Measurements from ENCODE around the gene UBTD2.

UBTD2 gene

DNA sequence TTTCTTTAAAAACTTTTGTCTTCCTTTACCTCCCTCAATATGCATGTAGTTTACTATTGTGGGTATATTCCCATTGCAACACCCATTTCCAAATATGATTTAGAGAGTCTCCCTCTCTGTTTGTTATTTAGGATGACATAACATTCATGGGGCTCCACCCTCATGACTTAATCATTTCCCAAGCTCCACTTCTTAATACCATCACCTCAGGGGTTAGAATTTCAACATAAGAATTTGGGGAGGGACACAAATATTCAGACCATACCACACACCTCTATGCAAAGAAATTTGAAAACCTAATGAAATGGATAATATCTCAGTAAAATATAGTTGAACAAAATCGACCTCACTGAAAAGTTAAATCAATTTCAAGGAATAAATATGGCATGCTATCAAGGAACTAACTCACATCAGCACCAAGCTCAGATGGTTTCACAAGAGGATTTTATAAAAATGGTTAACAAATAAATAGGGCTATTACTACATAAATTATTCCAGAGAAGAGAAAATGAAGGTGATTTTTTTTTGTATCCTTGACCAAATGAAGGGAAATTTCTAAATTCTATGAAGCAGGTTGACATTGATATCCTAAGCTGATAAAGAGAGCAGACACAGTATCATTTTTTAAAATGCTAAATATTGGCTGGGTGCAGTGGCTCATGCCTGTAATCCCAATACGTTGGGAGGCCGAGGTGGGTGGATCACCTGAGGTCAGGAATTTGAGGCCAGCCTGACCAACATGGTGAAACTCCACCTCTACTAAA is 20.2 kb upstream of the UBTD2 start:
- H3K4me3 ChIP-seq (ENCODE audit: low read depth, low read length) = no peak overlapping the region
- TF ChIP-seq, protein P1, sequence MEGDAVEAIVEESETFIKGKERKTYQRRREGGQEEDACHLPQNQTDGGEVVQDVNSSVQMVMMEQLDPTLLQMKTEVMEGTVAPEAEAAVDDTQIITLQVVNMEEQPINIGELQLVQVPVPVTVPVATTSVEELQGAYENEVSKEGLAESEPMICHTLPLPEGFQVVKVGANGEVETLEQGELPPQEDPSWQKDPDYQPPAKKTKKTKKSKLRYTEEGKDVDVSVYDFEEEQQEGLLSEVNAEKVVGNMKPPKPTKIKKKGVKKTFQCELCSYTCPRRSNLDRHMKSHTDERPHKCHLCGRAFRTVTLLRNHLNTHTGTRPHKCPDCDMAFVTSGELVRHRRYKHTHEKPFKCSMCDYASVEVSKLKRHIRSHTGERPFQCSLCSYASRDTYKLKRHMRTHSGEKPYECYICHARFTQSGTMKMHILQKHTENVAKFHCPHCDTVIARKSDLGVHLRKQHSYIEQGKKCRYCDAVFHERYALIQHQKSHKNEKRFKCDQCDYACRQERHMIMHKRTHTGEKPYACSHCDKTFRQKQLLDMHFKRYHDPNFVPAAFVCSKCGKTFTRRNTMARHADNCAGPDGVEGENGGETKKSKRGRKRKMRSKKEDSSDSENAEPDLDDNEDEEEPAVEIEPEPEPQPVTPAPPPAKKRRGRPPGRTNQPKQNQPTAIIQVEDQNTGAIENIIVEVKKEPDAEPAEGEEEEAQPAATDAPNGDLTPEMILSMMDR (conservative IDR thresholded peaks at IDR 0.05; ENCODE audit: low read depth, low read length) = no peak
- peak; percentile 37 for DNase-seq (ENCODE audit: low read depth)

DNA sequence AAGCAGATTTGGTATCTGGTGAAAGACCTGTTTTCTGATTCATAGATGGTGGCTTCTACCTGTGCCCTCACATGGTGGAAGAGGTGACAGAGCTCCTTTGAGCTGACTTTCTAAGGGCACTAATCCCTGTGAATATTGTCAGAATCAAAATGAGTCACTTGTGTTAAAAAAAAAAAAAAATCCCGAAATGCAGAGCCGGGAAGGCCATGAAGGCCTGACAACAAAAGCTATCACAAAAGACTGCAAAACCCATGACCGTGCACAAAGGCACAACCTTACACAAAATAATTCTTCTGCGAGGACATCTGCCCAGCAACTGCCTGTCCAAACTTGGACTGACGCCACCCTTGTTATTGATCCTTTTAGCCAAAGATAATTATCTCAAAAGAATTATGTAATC is 19.6 kb upstream of the UBTD2 start:
- DNase-seq (ENCODE audit: low read depth) = no peak
- H3K4me3 ChIP-seq (ENCODE audit: low read depth, low read length) = no peak overlapping the region
- TF ChIP-seq, protein P1 (conservative IDR thresholded peaks at IDR 0.05; ENCODE audit: low read depth, low read length) = no peak

- TF ChIP-seq, protein P1 (conservative IDR thresholded peaks at IDR 0.05; ENCODE audit: low read depth, low read length) = no peak
- DNase-seq (ENCODE audit: low read depth) = no peak
- H3K4me3 ChIP-seq (ENCODE audit: low read depth, low read length) = no peak overlapping the region
Measured at GRCh38 chr5:172302047-172302710, 18.6 kb upstream of the UBTD2 start.

DNA sequence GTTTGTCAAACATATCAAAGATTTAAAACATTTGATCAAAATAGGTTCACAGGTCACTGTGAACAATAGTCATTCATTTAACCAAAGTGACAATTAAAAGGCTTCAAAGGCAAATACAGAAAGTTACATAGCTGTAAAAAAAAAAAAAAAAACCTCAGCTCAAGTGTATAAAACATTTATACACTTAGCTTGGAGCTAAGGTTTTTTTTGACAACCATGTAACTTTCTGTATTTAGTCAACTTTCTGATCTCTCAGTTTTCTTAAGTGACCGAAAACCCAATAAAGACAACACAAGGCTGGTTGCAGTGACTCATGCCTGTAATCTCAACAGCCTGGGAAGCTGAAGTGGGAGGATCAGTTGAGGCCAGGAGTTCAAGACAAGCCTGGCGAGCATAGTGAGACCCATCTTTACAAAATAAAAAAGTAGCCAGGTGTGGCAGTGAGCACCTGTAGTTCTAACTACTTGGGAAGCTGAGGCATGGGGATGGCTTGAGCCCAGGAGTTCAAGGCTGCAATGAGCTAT is 16.4 kb upstream of the UBTD2 start:
- DNase-seq (ENCODE audit: low read depth) = peak; percentile 75
- TF ChIP-seq, protein P1 (conservative IDR thresholded peaks at IDR 0.05; ENCODE audit: low read depth, low read length) = no peak
- H3K4me3 ChIP-seq (ENCODE audit: low read depth, low read length) = no peak overlapping the region

DNA sequence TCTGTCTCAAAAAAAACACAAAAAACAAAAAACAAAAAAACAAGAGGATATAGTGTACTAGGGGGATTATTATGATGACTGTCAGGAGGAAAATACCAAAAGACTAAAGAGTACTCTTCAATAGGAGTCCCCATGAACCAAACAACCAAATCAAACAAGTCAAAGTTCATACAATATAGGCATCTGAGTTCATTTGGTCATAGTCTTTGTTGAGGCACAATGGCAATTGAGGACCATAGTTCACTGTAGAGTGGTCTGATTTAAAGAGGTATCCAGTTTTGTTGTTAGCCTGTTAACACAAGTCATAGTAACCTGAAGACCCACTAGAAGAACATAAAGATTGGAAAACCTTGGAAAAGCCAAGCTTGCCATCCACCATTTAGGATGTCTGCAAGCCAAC is 11.3 kb upstream of the UBTD2 start:
- TF ChIP-seq, protein P1 (conservative IDR thresholded peaks at IDR 0.05; ENCODE audit: low read depth, low read length) = no peak

GRCh38 chr5:172293745-172294342 is 10.3 kb upstream of the UBTD2 start:
- no peak overlapping the region for H3K4me3 ChIP-seq (ENCODE audit: low read depth, low read length)
- TF ChIP-seq, protein P1 (conservative IDR thresholded peaks at IDR 0.05; ENCODE audit: low read depth, low read length) = no peak
- no peak for DNase-seq (ENCODE audit: low read depth)

More for the DNA sequence above, 11.3 kb upstream of the UBTD2 start:
- H3K4me3 ChIP-seq (ENCODE audit: low read depth, low read length) = no peak overlapping the region
- no peak for DNase-seq (ENCODE audit: low read depth)
